SK-N-SH treated with all-trans-retinoic acid at 6 μM for 48 hours (cell line): ENCODE results near the gene SNCB.
A peak's percentile ranks its signal among the peaks of the same experiment; 100 is the strongest.

Source experiments
- ATAC-seq: fragments of 200-7000 bp; cut with Tn5 transposase; 3 replicates; pipeline ENCODE4 v1.9.1; 2020; ENCODE audit warnings: mild to moderate bottlenecking, moderate library complexity
- ARNTL ChIP-seq: fragments of 450-650 bp; formaldehyde crosslinking; IDR thresholded peaks from 2 replicates; pipeline ENCODE4 v1.5.0; 2020; ENCODE audit warnings: low read depth, mild to moderate bottlenecking, moderate library complexity, borderline replicate concordance
- BACH2 ChIP-seq: fragments of 250-450 bp; sonication (Bioruptor Pico); IDR thresholded peaks from 2 replicates; pipeline ENCODE4 v1.9.0; 2021; ENCODE audit warnings: mild to moderate bottlenecking, borderline replicate concordance
- CREB5 ChIP-seq: fragments of 250-450 bp; sonication (Bioruptor Pico); IDR thresholded peaks from 2 replicates; pipeline ENCODE4 v1.5.1; 2020; ENCODE audit warnings: low read depth, mild to moderate bottlenecking, moderate library complexity
- CSDC2 ChIP-seq: fragments of 250-450 bp; sonication (Bioruptor Pico); IDR thresholded peaks from 2 replicates; pipeline ENCODE4 v1.5.0; 2020; ENCODE audit warnings: mild to moderate bottlenecking, moderate library complexity
- ESRRG ChIP-seq: fragments of 250-450 bp; sonication (Bioruptor Pico); IDR thresholded peaks from 2 replicates; pipeline ENCODE4 v1.6.1; 2021; ENCODE audit warnings: mild to moderate bottlenecking
- GLIS3 ChIP-seq: fragments of 250-450 bp; sonication (Bioruptor Pico); IDR thresholded peaks from 2 replicates; pipeline ENCODE4 v1.5.0; 2020; ENCODE audit warnings: mild to moderate bottlenecking, moderate library complexity
- ISL1 ChIP-seq: fragments of 250-450 bp; sonication (Bioruptor Pico); IDR thresholded peaks from 2 replicates; pipeline ENCODE4 v2.1.2; 2022; ENCODE audit warnings: mild to moderate bottlenecking, moderate library complexity
- OSR1 ChIP-seq: fragments of 250-450 bp; sonication (Bioruptor Pico); IDR thresholded peaks from 2 replicates; pipeline ENCODE4 v1.8.0; 2022; ENCODE audit warnings: moderate library complexity, mild to moderate bottlenecking, inconsistent platforms
- PATZ1 ChIP-seq: fragments of 250-450 bp; sonication (Bioruptor Pico); IDR thresholded peaks from 2 replicates; pipeline ENCODE4 v1.8.0; 2020; ENCODE audit warnings: mild to moderate bottlenecking, moderate library complexity, borderline replicate concordance
- PPARA ChIP-seq: fragments of 250-450 bp; sonication (Bioruptor Pico); IDR thresholded peaks from 2 replicates; pipeline ENCODE4 v1.5.0; 2020; ENCODE audit warnings: mild to moderate bottlenecking, borderline replicate concordance
- RARB ChIP-seq: fragments of 250-450 bp; sonication (Bioruptor Pico); IDR thresholded peaks from 2 replicates; pipeline ENCODE4 v1.8.0; 2021; ENCODE audit warnings: mild to moderate bottlenecking, moderate library complexity
- SNAI2 ChIP-seq: fragments of 250-450 bp; sonication (Bioruptor Pico); IDR thresholded peaks from 2 replicates; pipeline ENCODE4 v1.5.0; 2020; ENCODE audit warnings: mild to moderate bottlenecking, moderate library complexity
- TCF4 ChIP-seq: fragments of 250-450 bp; sonication (Bioruptor Pico); IDR thresholded peaks from 2 replicates; pipeline ENCODE4 v1.8.0; 2021; ENCODE audit warnings: mild to moderate bottlenecking, moderate library complexity, borderline replicate concordance
- TOX ChIP-seq: fragments of 250-450 bp; sonication (Bioruptor Pico); IDR thresholded peaks from 2 replicates; pipeline ENCODE4 v1.8.0; 2021; ENCODE audit warnings: mild to moderate bottlenecking, moderate library complexity, borderline replicate concordance
- ZFP3 ChIP-seq: fragments of 250-450 bp; sonication (Bioruptor Pico); IDR thresholded peaks from 2 replicates; pipeline ENCODE4 v1.5.0; 2020; ENCODE audit warnings: mild to moderate bottlenecking, moderate library complexity
- ZFP30 ChIP-seq: fragments of 450-650 bp; formaldehyde crosslinking; IDR thresholded peaks from 2 replicates; pipeline ENCODE4 v1.5.0; 2022; ENCODE audit warnings: mild to moderate bottlenecking, moderate library complexity
- ZNF565 ChIP-seq: fragments of 450-650 bp; formaldehyde crosslinking; conservative IDR thresholded peaks from 2 replicates; pipeline ENCODE4 v1.5.0; 2020; ENCODE audit warnings: low read depth, mild to moderate bottlenecking, moderate library complexity
- ZNF70 ChIP-seq: fragments of 450-650 bp; formaldehyde crosslinking; IDR thresholded peaks from 2 replicates; pipeline ENCODE4 v1.5.0; 2020; ENCODE audit warnings: mild to moderate bottlenecking, moderate library complexity
- ZNF8 ChIP-seq: fragments of 450-650 bp; formaldehyde crosslinking; IDR thresholded peaks from 2 replicates; pipeline ENCODE4 v1.5.0; 2020; ENCODE audit warnings: mild to moderate bottlenecking, moderate library complexity
- TF ChIP-seq, protein P1 (sequence below): fragments of 250-450 bp; sonication (Bioruptor Pico); IDR thresholded peaks from 2 replicates; pipeline ENCODE4 v1.8.0; 2021; ENCODE audit warnings: low read depth, mild to moderate bottlenecking, moderate library complexity, borderline replicate concordance
- TF ChIP-seq, protein P2 (sequence below): fragments of 250-450 bp; sonication (Bioruptor Pico); IDR thresholded peaks from 2 replicates; pipeline ENCODE4 v1.5.1; 2021; ENCODE audit warnings: mild to moderate bottlenecking, moderate library complexity

The SNCB gene

GRCh38 chr5:176664479-176664878, 34.1 kb upstream of the SNCB start:
- no peak for ATAC-seq
- TF ChIP-seq SNAI2 (CRISPR knock-in tag) (no peak), PATZ1 (no peak), ZNF8 (no peak), CSDC2 (no peak), ZNF565 (CRISPR knock-in tag) (no peak), ZFP3 (CRISPR knock-in tag) (no peak), ESRRG (CRISPR knock-in tag) (no peak), TCF4 (no peak), ISL1 (CRISPR knock-in tag) (no peak), TOX (no peak), RARB (no peak), ZFP30 (no peak), CREB5 (CRISPR knock-in tag) (no peak), GLIS3 (CRISPR knock-in tag) (no peak), PPARA (CRISPR knock-in tag) (no peak), OSR1 (no peak)
- TF ChIP-seq, protein P1, sequence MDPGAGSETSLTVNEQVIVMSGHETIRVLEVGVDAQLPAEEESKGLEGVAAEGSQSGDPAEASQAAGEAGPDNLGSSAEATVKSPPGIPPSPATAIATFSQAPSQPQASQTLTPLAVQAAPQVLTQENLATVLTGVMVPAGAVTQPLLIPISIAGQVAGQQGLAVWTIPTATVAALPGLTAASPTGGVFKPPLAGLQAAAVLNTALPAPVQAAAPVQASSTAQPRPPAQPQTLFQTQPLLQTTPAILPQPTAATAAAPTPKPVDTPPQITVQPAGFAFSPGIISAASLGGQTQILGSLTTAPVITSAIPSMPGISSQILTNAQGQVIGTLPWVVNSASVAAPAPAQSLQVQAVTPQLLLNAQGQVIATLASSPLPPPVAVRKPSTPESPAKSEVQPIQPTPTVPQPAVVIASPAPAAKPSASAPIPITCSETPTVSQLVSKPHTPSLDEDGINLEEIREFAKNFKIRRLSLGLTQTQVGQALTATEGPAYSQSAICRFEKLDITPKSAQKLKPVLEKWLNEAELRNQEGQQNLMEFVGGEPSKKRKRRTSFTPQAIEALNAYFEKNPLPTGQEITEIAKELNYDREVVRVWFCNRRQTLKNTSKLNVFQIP: no peak
- TF ChIP-seq, protein P2, sequence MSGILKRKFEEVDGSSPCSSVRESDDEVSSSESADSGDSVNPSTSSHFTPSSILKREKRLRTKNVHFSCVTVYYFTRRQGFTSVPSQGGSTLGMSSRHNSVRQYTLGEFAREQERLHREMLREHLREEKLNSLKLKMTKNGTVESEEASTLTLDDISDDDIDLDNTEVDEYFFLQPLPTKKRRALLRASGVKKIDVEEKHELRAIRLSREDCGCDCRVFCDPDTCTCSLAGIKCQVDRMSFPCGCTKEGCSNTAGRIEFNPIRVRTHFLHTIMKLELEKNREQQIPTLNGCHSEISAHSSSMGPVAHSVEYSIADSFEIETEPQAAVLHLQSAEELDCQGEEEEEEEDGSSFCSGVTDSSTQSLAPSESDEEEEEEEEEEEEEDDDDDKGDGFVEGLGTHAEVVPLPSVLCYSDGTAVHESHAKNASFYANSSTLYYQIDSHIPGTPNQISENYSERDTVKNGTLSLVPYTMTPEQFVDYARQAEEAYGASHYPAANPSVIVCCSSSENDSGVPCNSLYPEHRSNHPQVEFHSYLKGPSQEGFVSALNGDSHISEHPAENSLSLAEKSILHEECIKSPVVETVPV (CRISPR knock-in tag): no peak

DNA sequence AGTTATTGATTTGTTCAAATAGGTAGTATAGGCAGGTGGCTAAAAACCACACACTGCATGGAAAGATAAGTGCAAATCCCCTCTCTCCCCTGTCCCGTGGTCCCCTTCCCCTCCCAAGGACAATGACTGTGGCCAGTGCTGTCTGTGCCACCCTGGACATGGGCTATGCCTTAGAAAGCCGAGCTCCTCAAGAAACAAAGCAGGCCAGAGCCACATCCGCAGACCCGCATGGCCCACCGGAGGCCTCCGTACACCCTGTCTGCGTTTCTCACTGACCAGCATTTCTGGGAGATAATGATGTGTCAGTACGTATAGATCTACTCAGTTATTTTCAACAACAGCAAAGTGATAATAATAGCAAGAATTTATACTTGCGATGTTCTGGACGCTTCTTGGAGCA, 33.2 kb upstream of the SNCB start:
- ATAC-seq: no peak
- TF ChIP-seq ZNF8 (no peak), TOX (no peak), PATZ1 (no peak), RARB (no peak), ZNF70 (CRISPR knock-in tag) (no peak), SNAI2 (CRISPR knock-in tag) (no peak), PPARA (CRISPR knock-in tag) (no peak), ZFP30 (no peak)
- TF ChIP-seq, protein P1: no peak

DNA sequence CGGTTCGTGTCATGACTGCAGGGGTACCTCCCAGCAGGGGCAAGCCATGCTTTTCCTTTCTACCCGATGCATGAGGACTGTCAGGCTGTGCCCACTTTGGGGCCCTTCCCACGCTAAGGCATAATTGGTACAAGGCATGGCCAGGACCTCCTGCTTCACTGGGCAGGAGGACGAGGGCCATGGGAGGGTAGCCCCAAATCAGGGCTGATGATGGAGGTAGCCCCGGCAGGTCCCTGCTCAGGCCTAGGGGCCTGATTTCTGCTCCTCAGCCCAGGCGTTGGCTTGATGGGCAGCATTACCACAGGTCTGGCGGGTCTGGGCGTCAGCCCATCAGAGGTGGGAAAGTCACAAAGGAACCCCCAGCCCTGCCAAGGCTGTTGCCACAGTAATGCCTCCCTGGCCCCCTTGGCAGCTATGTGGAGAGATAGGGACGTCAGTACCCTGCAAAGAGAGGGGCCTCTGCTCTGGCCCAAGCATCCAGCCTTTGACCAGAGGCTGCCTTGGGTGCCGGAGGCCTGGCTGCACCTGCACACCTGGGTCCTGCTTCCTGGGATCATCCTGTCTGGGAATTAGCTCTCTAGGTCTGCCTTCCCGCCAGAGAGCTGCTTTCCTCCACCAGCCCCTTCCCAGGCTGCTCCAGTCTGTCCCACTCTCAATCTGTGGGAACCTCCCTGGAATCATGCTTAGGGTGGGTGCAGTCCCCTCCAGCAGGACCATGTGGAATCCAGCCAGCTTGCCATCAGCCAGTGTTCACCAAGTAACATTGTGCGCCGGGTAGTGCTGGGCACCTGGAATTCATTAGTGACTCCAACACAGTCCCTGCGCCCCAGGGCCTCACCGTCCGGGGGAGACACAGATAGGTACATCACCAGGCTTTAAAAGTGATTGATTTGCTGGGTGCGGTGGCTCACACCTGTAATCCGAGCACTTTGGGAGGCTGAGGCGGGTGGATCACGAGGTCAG, 32.3 kb upstream of the SNCB start:
- ATAC-seq: no peak
- TF ChIP-seq ZFP30 (no peak), CSDC2 (no peak), TCF4 (peak; percentile 56; the same call in 1 of the 2 replicates), ARNTL (CRISPR knock-in tag) (no peak), ISL1 (CRISPR knock-in tag) (no peak), BACH2 (CRISPR knock-in tag) (no peak), PATZ1 (no peak)
